ENCODE results near the gene ALPK3. TPM values are rescaled to one million over a fixed set of nuclear protein-coding genes. Genes with fewer than 3 reads are reported as not detected.

ALPK3 gene, protein sequence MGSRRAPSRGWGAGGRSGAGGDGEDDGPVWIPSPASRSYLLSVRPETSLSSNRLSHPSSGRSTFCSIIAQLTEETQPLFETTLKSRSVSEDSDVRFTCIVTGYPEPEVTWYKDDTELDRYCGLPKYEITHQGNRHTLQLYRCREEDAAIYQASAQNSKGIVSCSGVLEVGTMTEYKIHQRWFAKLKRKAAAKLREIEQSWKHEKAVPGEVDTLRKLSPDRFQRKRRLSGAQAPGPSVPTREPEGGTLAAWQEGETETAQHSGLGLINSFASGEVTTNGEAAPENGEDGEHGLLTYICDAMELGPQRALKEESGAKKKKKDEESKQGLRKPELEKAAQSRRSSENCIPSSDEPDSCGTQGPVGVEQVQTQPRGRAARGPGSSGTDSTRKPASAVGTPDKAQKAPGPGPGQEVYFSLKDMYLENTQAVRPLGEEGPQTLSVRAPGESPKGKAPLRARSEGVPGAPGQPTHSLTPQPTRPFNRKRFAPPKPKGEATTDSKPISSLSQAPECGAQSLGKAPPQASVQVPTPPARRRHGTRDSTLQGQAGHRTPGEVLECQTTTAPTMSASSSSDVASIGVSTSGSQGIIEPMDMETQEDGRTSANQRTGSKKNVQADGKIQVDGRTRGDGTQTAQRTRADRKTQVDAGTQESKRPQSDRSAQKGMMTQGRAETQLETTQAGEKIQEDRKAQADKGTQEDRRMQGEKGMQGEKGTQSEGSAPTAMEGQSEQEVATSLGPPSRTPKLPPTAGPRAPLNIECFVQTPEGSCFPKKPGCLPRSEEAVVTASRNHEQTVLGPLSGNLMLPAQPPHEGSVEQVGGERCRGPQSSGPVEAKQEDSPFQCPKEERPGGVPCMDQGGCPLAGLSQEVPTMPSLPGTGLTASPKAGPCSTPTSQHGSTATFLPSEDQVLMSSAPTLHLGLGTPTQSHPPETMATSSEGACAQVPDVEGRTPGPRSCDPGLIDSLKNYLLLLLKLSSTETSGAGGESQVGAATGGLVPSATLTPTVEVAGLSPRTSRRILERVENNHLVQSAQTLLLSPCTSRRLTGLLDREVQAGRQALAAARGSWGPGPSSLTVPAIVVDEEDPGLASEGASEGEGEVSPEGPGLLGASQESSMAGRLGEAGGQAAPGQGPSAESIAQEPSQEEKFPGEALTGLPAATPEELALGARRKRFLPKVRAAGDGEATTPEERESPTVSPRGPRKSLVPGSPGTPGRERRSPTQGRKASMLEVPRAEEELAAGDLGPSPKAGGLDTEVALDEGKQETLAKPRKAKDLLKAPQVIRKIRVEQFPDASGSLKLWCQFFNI (N-terminal part only)
- polyA plus RNA-seq (2013, experiment 1 of 2) = 9.9 TPM
- polyA plus RNA-seq (2013, experiment 2 of 2) = 9.9 TPM

DNA sequence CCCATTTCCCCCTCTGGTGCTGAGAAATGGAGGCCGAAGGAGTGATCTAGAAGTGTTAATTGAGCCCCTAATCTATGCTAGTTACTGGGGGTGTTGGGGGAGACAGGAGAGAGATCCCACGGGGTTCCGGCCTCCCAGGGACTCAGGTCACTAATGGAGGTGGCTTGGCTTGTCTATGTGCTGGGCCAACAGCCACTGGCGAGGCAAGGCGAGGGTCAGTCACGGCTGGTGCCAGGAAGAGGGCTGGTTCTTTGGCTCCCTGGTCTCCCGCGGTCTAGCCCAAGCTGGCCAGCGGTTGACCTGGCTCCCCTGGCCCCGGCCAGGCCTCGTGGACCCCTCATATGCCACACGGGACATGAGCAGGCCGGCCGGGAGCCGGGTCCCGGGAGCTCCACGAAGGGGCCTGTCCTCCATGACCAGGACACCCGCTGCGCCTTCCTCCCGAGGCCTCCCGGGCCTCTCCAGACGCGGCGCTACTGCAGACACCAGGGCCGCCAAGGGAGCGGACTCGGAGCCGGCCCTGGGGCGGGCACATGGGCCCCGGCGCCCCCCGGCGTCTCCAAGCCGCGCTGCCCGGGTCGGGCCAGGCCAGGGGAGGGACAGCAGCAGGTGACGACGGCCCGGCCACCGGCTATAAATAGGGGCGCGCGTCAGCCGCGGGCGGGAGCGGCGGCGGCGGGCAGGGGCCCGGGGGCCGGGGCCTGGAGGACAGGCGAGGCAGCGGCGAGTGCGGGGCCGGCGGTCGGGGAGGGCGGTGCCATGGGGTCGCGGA lies at the start of gene ALPK3:
TSS of gene ALPK3 (plus strand) at position 663 of the 772 bp plus-strand sequence. CDS start at position 760, 97 bp downstream.
- H3K9ac ChIP-seq (ENCODE audit: low read length) = peak within 1 kb of the TSS; percentile 84
- H2BK120ac ChIP-seq (ENCODE audit: low read depth, low read length) = peak within 1 kb of the TSS; percentile 18
- H3K4me2 ChIP-seq (ENCODE audit: low read length) = peak within 1 kb of the TSS; percentile 90
- H3K4me1 ChIP-seq (ENCODE audit: control insufficient read depth, low read depth, low read length) = peaks cover 24% of the 10 kb centered on the region
- H3K18ac ChIP-seq (ENCODE audit: low read length) = peak within 1 kb of the TSS; percentile 85
- H2BK5ac ChIP-seq (ENCODE audit: low read length) = peak within 1 kb of the TSS; percentile 99
- H3K4me3 ChIP-seq (ENCODE audit: low read length) = peak within 1 kb of the TSS; percentile 28
- no CpG with 5 or more reads among the region's 63 CpGs for WGBS (ENCODE audit: extremely low coverage, insufficient coverage, low lambda C conversion rate)
- H4K8ac ChIP-seq (ENCODE audit: low read depth, low read length) = peak within 1 kb of the TSS; percentile 29
- no peaks in the 10 kb centered on the region for H3K36me3 ChIP-seq (ENCODE audit: control insufficient read depth, insufficient read depth, low read length)
- peaks cover 17% of the 10 kb centered on the region for H3K79me2 ChIP-seq (ENCODE audit: control insufficient read depth, insufficient read depth, low read length)
- H3K56ac ChIP-seq (ENCODE audit: low read length) = peak within 1 kb of the TSS; percentile 98
- peaks cover 17% of the 10 kb centered on the region for H3K79me1 ChIP-seq (ENCODE audit: low read length)
- peak within 1 kb of the TSS; percentile 66 for H3K23ac ChIP-seq (ENCODE audit: low read length)
- peak; percentile 83 for DNase-seq
- peak within 1 kb of the TSS; percentile 99 for H3K27ac ChIP-seq (ENCODE audit: low read depth, low read length)
- no peak within 1 kb of the TSS for H2BK15ac ChIP-seq (replicated peaks; ENCODE audit: low read depth)
- H3K4ac ChIP-seq (ENCODE audit: low read depth, low read length) = peak within 1 kb of the TSS; percentile 96
- H3K27me3 ChIP-seq (ENCODE audit: insufficient read depth, low read length, poor library complexity) = no peaks in the 10 kb centered on the region
- H4K5ac ChIP-seq (ENCODE audit: low read length) = peak within 1 kb of the TSS; percentile 97
- peak within 1 kb of the TSS; percentile 99 for H2AK5ac ChIP-seq (ENCODE audit: low read length)

DNA sequence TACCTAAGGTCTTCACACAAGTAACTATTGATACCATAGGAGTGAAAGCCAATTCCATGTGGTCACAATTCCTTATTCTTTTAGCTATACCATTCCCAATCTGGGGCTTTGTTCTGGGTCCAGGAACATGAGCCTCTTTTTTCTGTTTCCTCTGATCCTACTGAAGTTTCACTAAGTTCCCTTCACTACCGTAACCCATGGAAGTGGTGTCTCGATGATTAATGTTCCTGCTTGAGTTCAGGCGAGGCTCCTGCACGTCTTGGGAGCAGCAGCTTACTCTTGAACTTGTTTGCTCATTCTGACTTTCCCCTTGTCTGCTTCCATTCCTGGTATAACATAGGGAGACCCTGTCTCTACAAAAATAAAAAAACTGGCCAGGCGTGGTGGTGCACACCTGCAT lies 45.1 kb upstream of the ALPK3 start:
- H3K56ac ChIP-seq (ENCODE audit: low read length) = no peak overlapping the region
- no peak overlapping the region for H3K4me2 ChIP-seq (ENCODE audit: low read length)
- H3K18ac ChIP-seq (ENCODE audit: low read length) = no peak overlapping the region
- H3K9ac ChIP-seq (ENCODE audit: low read length) = no peak overlapping the region
- DNase-seq = no peak
- H4K5ac ChIP-seq (ENCODE audit: low read length) = no peak overlapping the region
- no peaks in the 10 kb centered on the region for H3K27me3 ChIP-seq (ENCODE audit: insufficient read depth, low read length, poor library complexity)
- H2AK5ac ChIP-seq (ENCODE audit: low read length) = no peak overlapping the region
- peaks cover 24% of the 10 kb centered on the region for H3K79me2 ChIP-seq (ENCODE audit: control insufficient read depth, insufficient read depth, low read length)
- WGBS (ENCODE audit: extremely low coverage, insufficient coverage, low lambda C conversion rate) = no CpG with 5 or more reads among the region's 5 CpGs
- H3K23ac ChIP-seq (ENCODE audit: low read length) = no peak overlapping the region
- no peak overlapping the region for H2BK120ac ChIP-seq (ENCODE audit: low read depth, low read length)
- H3K4me1 ChIP-seq (ENCODE audit: control insufficient read depth, low read depth, low read length) = no peaks in the 10 kb centered on the region
- no peak overlapping the region for H3K27ac ChIP-seq (ENCODE audit: low read depth, low read length)
- no peak overlapping the region for H2BK15ac ChIP-seq (replicated peaks; ENCODE audit: low read depth)
- H4K8ac ChIP-seq (ENCODE audit: low read depth, low read length) = no peak overlapping the region
- no peak overlapping the region for H3K4me3 ChIP-seq (ENCODE audit: low read length)
- no peak overlapping the region for H3K4ac ChIP-seq (ENCODE audit: low read depth, low read length)
- peaks cover 3% of the 10 kb centered on the region for H3K36me3 ChIP-seq (ENCODE audit: control insufficient read depth, insufficient read depth, low read length)
- H3K79me1 ChIP-seq (ENCODE audit: low read length) = peaks cover 18% of the 10 kb centered on the region
- H2BK5ac ChIP-seq (ENCODE audit: low read length) = no peak overlapping the region

DNA sequence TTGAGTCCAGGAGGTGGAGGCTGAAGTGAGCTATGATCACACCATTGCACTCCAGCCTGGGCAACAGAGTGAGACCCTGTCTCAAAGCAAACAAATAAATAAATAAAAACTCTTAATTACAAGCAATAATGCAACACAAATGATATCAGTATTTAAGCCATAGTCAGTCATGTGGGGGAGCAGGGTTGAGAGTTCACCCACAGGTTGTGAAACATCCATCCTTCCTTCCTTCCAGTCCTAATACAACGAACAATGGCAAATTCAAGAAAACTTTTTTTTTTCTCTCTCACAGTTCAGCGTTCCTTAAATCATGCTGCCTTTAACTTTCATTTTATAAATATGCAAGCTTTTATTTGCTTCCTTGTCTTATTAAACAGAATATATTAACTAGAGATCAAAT lies 44.7 kb upstream of the ALPK3 start:
- no peak overlapping the region for H2BK120ac ChIP-seq (ENCODE audit: low read depth, low read length)
- no peak for DNase-seq
- no peak overlapping the region for H4K5ac ChIP-seq (ENCODE audit: low read length)

DNA sequence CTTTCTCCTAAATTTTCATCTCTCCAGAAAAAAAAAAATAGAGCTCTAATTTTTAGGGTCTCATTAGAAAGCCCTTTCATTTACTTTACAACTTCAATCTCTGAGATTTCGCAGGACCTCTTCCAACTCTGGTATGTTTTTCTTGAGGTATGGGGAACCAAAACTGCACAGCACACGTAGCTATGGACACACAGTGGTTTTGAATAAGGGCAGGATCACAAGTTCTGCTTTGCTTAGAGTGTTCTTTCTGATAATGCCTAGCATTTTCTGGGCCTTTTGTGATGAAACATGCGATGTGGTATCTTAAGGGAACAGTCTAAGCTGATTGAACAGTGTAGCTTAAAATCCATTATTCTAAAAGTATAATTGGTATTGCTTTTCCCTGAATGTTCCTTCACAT lies 43.4 kb upstream of the ALPK3 start:
- H2BK5ac ChIP-seq (ENCODE audit: low read length) = no peak overlapping the region
- H2BK120ac ChIP-seq (ENCODE audit: low read depth, low read length) = no peak overlapping the region
- no peaks in the 10 kb centered on the region for H3K4me1 ChIP-seq (ENCODE audit: control insufficient read depth, low read depth, low read length)
- no peak overlapping the region for H3K18ac ChIP-seq (ENCODE audit: low read length)
- no peak overlapping the region for H3K4me3 ChIP-seq (ENCODE audit: low read length)
- H3K9ac ChIP-seq (ENCODE audit: low read length) = no peak overlapping the region
- no CpG with 5 or more reads among the region's 3 CpGs for WGBS (ENCODE audit: extremely low coverage, insufficient coverage, low lambda C conversion rate)
- H3K56ac ChIP-seq (ENCODE audit: low read length) = no peak overlapping the region
- no peak overlapping the region for H4K8ac ChIP-seq (ENCODE audit: low read depth, low read length)
- H3K27me3 ChIP-seq (ENCODE audit: insufficient read depth, low read length, poor library complexity) = no peaks in the 10 kb centered on the region
- H3K36me3 ChIP-seq (ENCODE audit: control insufficient read depth, insufficient read depth, low read length) = peaks cover 2% of the 10 kb centered on the region
- H3K27ac ChIP-seq (ENCODE audit: low read depth, low read length) = no peak overlapping the region
- H3K79me2 ChIP-seq (ENCODE audit: control insufficient read depth, insufficient read depth, low read length) = peaks cover 21% of the 10 kb centered on the region
- no peak overlapping the region for H3K23ac ChIP-seq (ENCODE audit: low read length)
- no peak overlapping the region for H2AK5ac ChIP-seq (ENCODE audit: low read length)
- no peak overlapping the region for H4K5ac ChIP-seq (ENCODE audit: low read length)
- H2BK15ac ChIP-seq (replicated peaks; ENCODE audit: low read depth) = no peak overlapping the region
- no peak for DNase-seq
- no peak overlapping the region for H3K4ac ChIP-seq (ENCODE audit: low read depth, low read length)
- H3K4me2 ChIP-seq (ENCODE audit: low read length) = no peak overlapping the region
- H3K79me1 ChIP-seq (ENCODE audit: low read length) = peaks cover 15% of the 10 kb centered on the region

More for the DNA sequence above, 44.7 kb upstream of the ALPK3 start:
- Histone ChIP-seq H3K4me3 (ENCODE audit: low read length) (no peak overlapping the region), H3K4me2 (ENCODE audit: low read length) (no peak overlapping the region), H3K27me3 (ENCODE audit: insufficient read depth, low read length, poor library complexity) (no peaks in the 10 kb centered on the region), H3K79me1 (ENCODE audit: low read length) (peaks cover 15% of the 10 kb centered on the region), H3K56ac (ENCODE audit: low read length) (no peak overlapping the region), H2BK15ac (replicated peaks; ENCODE audit: low read depth) (no peak overlapping the region), H3K23ac (ENCODE audit: low read length) (no peak overlapping the region), H3K36me3 (ENCODE audit: control insufficient read depth, insufficient read depth, low read length) (peaks cover 2% of the 10 kb centered on the region), H3K4me1 (ENCODE audit: control insufficient read depth, low read depth, low read length) (no peaks in the 10 kb centered on the region), H3K18ac (ENCODE audit: low read length) (no peak overlapping the region), H2AK5ac (ENCODE audit: low read length) (no peak overlapping the region), H3K27ac (ENCODE audit: low read depth, low read length) (no peak overlapping the region), H3K4ac (ENCODE audit: low read depth, low read length) (no peak overlapping the region), H2BK5ac (ENCODE audit: low read length) (no peak overlapping the region), H4K8ac (ENCODE audit: low read depth, low read length) (no peak overlapping the region), H3K79me2 (ENCODE audit: control insufficient read depth, insufficient read depth, low read length) (peaks cover 21% of the 10 kb centered on the region), H3K9ac (ENCODE audit: low read length) (no peak overlapping the region)
- no CpG with 5 or more reads among the region's 2 CpGs for WGBS (ENCODE audit: extremely low coverage, insufficient coverage, low lambda C conversion rate)
